IMR-90 (cell line): Measurements from ENCODE around the gene ARMH2. TPM values are rescaled to one million over a fixed set of nuclear protein-coding genes. Genes with fewer than 3 reads are reported as not detected.

Experiments
- ATAC-seq: fragments of 200-7000 bp; cut with Tn5 transposase; 2 replicates; pipeline ENCODE4 v1.9.1; 2020; ENCODE audit warnings: low read depth, mild to moderate bottlenecking, moderate library complexity
- BruUV-seq: library from RNA; stranded (reverse); fragments of 400-500 nt; replicated peaks from 2 replicates; lab custom pipeline; 2021; lab: Mats Ljungman, UMichigan
- CTCF ChIA-PET: fragments of 300-600 bp; formaldehyde crosslinking; extraction: SDS; loops from one replicate; lab custom pipeline; 2021; ENCODE audit warnings: antibody characterized with exemption; lab: Yijun Ruan, JAX
- POLR2A ChIA-PET: fragments of 300-600 bp; sonication (Branson Sonifier 250); formaldehyde crosslinking; loops from one replicate; lab custom pipeline; 2022; ENCODE audit warnings: antibody characterized with exemption; ENCODE audit not compliant: unreplicated experiment; lab: Charles Lee
- DNase-seq: peaks from one replicate; pipeline ENCODE4 v3.0.0; 2013
- H2AFZ ChIP-seq: replicated peaks from 2 replicates; pipeline ENCODE3; 2013; ENCODE audit warnings: low read length, mild to moderate bottlenecking; ENCODE audit not compliant: poor library complexity
- H2AK5ac ChIP-seq: 2 replicates; pipeline ENCODE4 v1.6.1; 2013; ENCODE audit warnings: low read depth, low read length, inconsistent platforms
- H2AK9ac ChIP-seq: replicated peaks from 2 replicates; pipeline ENCODE3; 2013; ENCODE audit warnings: mild to moderate bottlenecking, low read depth, low read length, moderate library complexity; ENCODE audit not compliant: poor library complexity
- H2BK120ac ChIP-seq: 2 replicates; pipeline ENCODE4 v1.6.1; 2013; ENCODE audit warnings: low read depth, low read length, inconsistent platforms
- H2BK15ac ChIP-seq: 3 replicates; pipeline ENCODE4 v1.6.1; 2013; ENCODE audit warnings: low read depth, low read length, inconsistent platforms
- H2BK20ac ChIP-seq: 2 replicates; pipeline ENCODE4 v1.6.1; 2013; ENCODE audit warnings: low read depth, mild to moderate bottlenecking, inconsistent platforms, low read length, moderate library complexity
- H2BK5ac ChIP-seq: 2 replicates; pipeline ENCODE4 v1.6.1; 2013; ENCODE audit warnings: mild to moderate bottlenecking, low read depth, low read length, inconsistent platforms; ENCODE audit not compliant: poor library complexity, severe bottlenecking
- H3K14ac ChIP-seq: replicated peaks from 2 replicates; pipeline ENCODE4 v1.6.1; 2013; ENCODE audit warnings: low read depth, low read length, inconsistent platforms
- H3K18ac ChIP-seq: 2 replicates; pipeline ENCODE4 v1.6.1; 2013; ENCODE audit warnings: low read depth, low read length, control low read depth
- H3K23ac ChIP-seq: 2 replicates; pipeline ENCODE4 v1.6.1; 2013; ENCODE audit warnings: low read depth, low read length, inconsistent platforms
- H3K27ac ChIP-seq: 2 replicates; pipeline ENCODE4 v1.5.1; 2013; ENCODE audit warnings: mild to moderate bottlenecking, control low read depth, low read length; ENCODE audit not compliant: insufficient read depth
- H3K27me3 ChIP-seq: 2 replicates; pipeline ENCODE4 v1.6.1; 2013; ENCODE audit warnings: low read length; ENCODE audit not compliant: control insufficient read depth, insufficient read depth
- H3K36me3 ChIP-seq: 2 replicates; pipeline ENCODE4 v1.6.1; 2013; ENCODE audit warnings: low read length, mixed read lengths; ENCODE audit not compliant: control insufficient read depth, insufficient read depth
- H3K4ac ChIP-seq: 2 replicates; pipeline ENCODE4 v1.6.1; 2013; ENCODE audit warnings: low read depth, low read length, inconsistent platforms
- H3K4me1 ChIP-seq: 2 replicates; pipeline ENCODE4 v1.6.1; 2013; ENCODE audit warnings: low read length, mixed read lengths; ENCODE audit not compliant: control insufficient read depth, insufficient read depth
- H3K4me2 ChIP-seq: 2 replicates; pipeline ENCODE4 v1.6.1; 2013; ENCODE audit warnings: low read depth, mild to moderate bottlenecking, control low read depth, low read length, moderate library complexity
- H3K4me3 ChIP-seq: 2 replicates; pipeline ENCODE4 v1.5.1; 2013; ENCODE audit warnings: low read depth, mild to moderate bottlenecking, control low read depth, low read length, moderate library complexity; ENCODE audit not compliant: insufficient read depth
- H3K56ac ChIP-seq: 2 replicates; pipeline ENCODE4 v1.6.1; 2013; ENCODE audit warnings: low read length, inconsistent platforms; ENCODE audit not compliant: insufficient read depth; ENCODE audit errors: extremely low read depth
- H3K79me1 ChIP-seq, 2 experiments: 2 replicates each; pipeline ENCODE4 v1.6.1; 2013; ENCODE audit warnings: low read length in 2 of 2, inconsistent platforms in 1 of 2, low read depth in 1 of 2
- H3K9ac ChIP-seq: 2 replicates; pipeline ENCODE4 v1.6.1; 2013; ENCODE audit warnings: low read depth, low read length, control low read depth
- H3K9me1 ChIP-seq: 2 replicates; pipeline ENCODE4 v1.6.1; 2013; ENCODE audit warnings: low read length, inconsistent platforms; ENCODE audit not compliant: insufficient read depth
- H3K9me3 ChIP-seq: 2 replicates; pipeline ENCODE4 v1.6.1; 2013; ENCODE audit warnings: low read length; ENCODE audit not compliant: control insufficient read depth, insufficient read depth
- H4K20me1 ChIP-seq: 2 replicates; pipeline ENCODE4 v1.6.1; 2013; ENCODE audit warnings: low read length, inconsistent platforms; ENCODE audit not compliant: insufficient read depth
- H4K5ac ChIP-seq: 2 replicates; pipeline ENCODE4 v1.6.1; 2013; ENCODE audit warnings: mild to moderate bottlenecking, low read depth, low read length, control low read depth
- H4K8ac ChIP-seq, 2 experiments: 2 replicates each; pipeline ENCODE4 v1.6.1; 2013; ENCODE audit warnings: low read depth in 2 of 2, low read length in 2 of 2, control low read depth in 1 of 2, inconsistent platforms in 1 of 2
- H4K91ac ChIP-seq: 2 replicates; pipeline ENCODE4 v1.6.1; 2013; ENCODE audit warnings: low read depth, low read length, inconsistent platforms; ENCODE audit not compliant: insufficient read depth
- BHLHE40 ChIP-seq: fragments of 150-350 bp; IDR thresholded peaks from 2 replicates; pipeline ENCODE4 v1.6.1; 2016; ENCODE audit warnings: mild to moderate bottlenecking, low read depth, low read length
- CEBPB ChIP-seq: IDR thresholded peaks from 2 replicates; pipeline ENCODE4 v1.6.1; 2012; ENCODE audit warnings: low read depth, low read length, improper control_type of control experiment
- CHD1 ChIP-seq: IDR thresholded peaks from 2 replicates; pipeline ENCODE4 v1.6.1; 2012; ENCODE audit warnings: low read depth, low read length, improper control_type of control experiment
- CTCF ChIP-seq: conservative IDR thresholded peaks from 2 replicates; pipeline ENCODE4 v1.5.1; 2012; ENCODE audit warnings: mild to moderate bottlenecking, low read depth, low read length, improper control_type of control experiment
- ELK1 ChIP-seq: fragments of 150-350 bp; IDR thresholded peaks from 2 replicates; pipeline ENCODE4 v1.6.1; 2016; ENCODE audit warnings: low read depth, mild to moderate bottlenecking, low read length, moderate library complexity, borderline replicate concordance
- FOS ChIP-seq: fragments of 150-350 bp; IDR thresholded peaks from 2 replicates; pipeline ENCODE4 v1.6.1; 2016; ENCODE audit warnings: low read depth, low read length
- MAFK ChIP-seq: IDR thresholded peaks from 2 replicates; pipeline ENCODE4 v1.6.1; 2012; ENCODE audit warnings: low read depth, low read length, improper control_type of control experiment
- MAZ ChIP-seq: IDR thresholded peaks from 2 replicates; pipeline ENCODE4 v1.6.1; 2012; ENCODE audit warnings: low read depth, mild to moderate bottlenecking, low read length, improper control_type of control experiment, moderate library complexity, borderline replicate concordance
- MXI1 ChIP-seq: IDR thresholded peaks from 2 replicates; pipeline ENCODE4 v1.6.1; 2012; ENCODE audit warnings: low read depth, mild to moderate bottlenecking, low read length, moderate library complexity, borderline replicate concordance
- NFE2L2 ChIP-seq: fragments of 150-350 bp; IDR thresholded peaks from 2 replicates; pipeline ENCODE4 v1.6.1; 2016; ENCODE audit warnings: low read depth, mild to moderate bottlenecking, low read length
- RAD21 ChIP-seq: IDR thresholded peaks from 2 replicates; pipeline ENCODE4 v1.6.1; 2012; ENCODE audit warnings: low read length, improper control_type of control experiment
- RCOR1 ChIP-seq: IDR thresholded peaks from 2 replicates; pipeline ENCODE4 v1.6.1; 2012; ENCODE audit warnings: mild to moderate bottlenecking, low read length, improper control_type of control experiment; ENCODE audit not compliant: insufficient replicate concordance
- RFX5 ChIP-seq: IDR thresholded peaks from 2 replicates; pipeline ENCODE4 v1.8.0; 2012; ENCODE audit warnings: low read depth, mild to moderate bottlenecking, low read length, moderate library complexity
- SMC3 ChIP-seq: fragments of 150-350 bp; IDR thresholded peaks from 2 replicates; pipeline ENCODE4 v1.6.1; 2016; ENCODE audit warnings: low read depth, mild to moderate bottlenecking, antibody characterized with exemption, low read length, moderate library complexity
- USF2 ChIP-seq: fragments of 150-350 bp; IDR thresholded peaks from 2 replicates; pipeline ENCODE4 v1.6.1; 2017; ENCODE audit warnings: mild to moderate bottlenecking, antibody characterized with exemption, low read length, low read depth
- WGBS, 2 experiments: methylation state at CpG; one replicate each; pipeline versions ENCODE4 v1.1.5 to v1.1.7; 2013; ENCODE audit warnings: missing lambda C conversion rate in 2 of 2; ENCODE audit not compliant: insufficient read length in 1 of 2; ENCODE audit errors: extremely low coverage in 2 of 2; 5-methylcytosine and 5-hydroxymethylcytosine counted together
- dilution Hi-C: fragments of 300-500 bp; cut with HindIII; formaldehyde crosslinking; loops from one replicate; pipeline ENCODE4 v1.14.3; 2018; ENCODE audit warnings: low sequenced_read_pairs; ENCODE audit not compliant: unreplicated experiment
- in situ Hi-C: fragments of 300-500 bp; cut with MboI; formaldehyde crosslinking; loops from 3 replicates; pipeline ENCODE4 v1.14.3; 2019; ENCODE audit warnings: low sequenced_read_pairs, inconsistent platforms, mixed read lengths
- intact Hi-C: fragments of 100-400 bp; cut with micrococcal nuclease; formaldehyde crosslinking; loops from 2 replicates; pipeline ENCODE4 v1.10.0; 2022
- polyA plus RNA-seq, 3 experiments: library from polyadenylated mRNA; depleted of rRNA; stranded (reverse); fragments of >200 nt; gene quantifications; 2 replicates each; pipeline ENCODE4 v1.2.3, GENCODE V29; 2012; ENCODE audit warnings: low replicate concordance in 1 of 3
- total RNA-seq: library from RNA; depleted of rRNA; stranded (reverse); fragments of >200 nt; gene quantifications from 2 replicates; pipeline ENCODE4 v1.2.3, GENCODE V29; 2012

The ARMH2 gene
- total and polyA plus RNA-seq, 2 of the 4 experiments (the other 2 are of a cell fraction), result not detected

GRCh38 chr6:24761193-24761835 lies 37.4 kb downstream of the ARMH2 start:
- CTCF ChIA-PET, result interaction anchor here (0.8 kb wide), 1 partner anchor 23 kb away, joined by 3 read pairs; no protein-coding TSS in a partner anchor
- TF ChIP-seq MXI1, result no peak
- no peak for TF ChIP-seq RFX5
- TF ChIP-seq ELK1, result no peak
- TF ChIP-seq USF2, result no peak
- no peak for TF ChIP-seq NFE2L2
- TF ChIP-seq SMC3, result no peak
- TF ChIP-seq CTCF, result no peak
- no peak for TF ChIP-seq FOS
- TF ChIP-seq RCOR1, result no peak
- TF ChIP-seq MAZ, result no peak
- TF ChIP-seq MAFK, result no peak
- TF ChIP-seq CHD1, result no peak
- no peak for TF ChIP-seq BHLHE40
- no peak for TF ChIP-seq CEBPB
- no peak for TF ChIP-seq RAD21

More at GRCh38 chr6:24761193-24761835, 37.4 kb downstream of the ARMH2 start:
- in situ Hi-C loops, result loop anchor here (5.0 kb wide), 1 partner anchor 179 kb away; no protein-coding TSS in a partner anchor
- ATAC-seq (peak; percentile 66; the same call in 1 of the 2 replicates), DNase-seq (no peak)
- Histone ChIP-seq H3K27ac (no peak overlapping the region), H2BK15ac (no peak overlapping the region), H4K8ac (no peak overlapping the region), H2AK9ac (no peak overlapping the region), H3K9me1 (no peaks in the 10 kb centered on the region; the same call in 1 of the 2 replicates), H3K18ac (no peak overlapping the region), H4K20me1 (no peaks in the 10 kb centered on the region), H3K9ac (no peak overlapping the region), H4K5ac (no peak overlapping the region), H3K4ac (no peak overlapping the region), H2AFZ (peak overlapping the region; percentile 63), H3K79me1 (no peaks in the 10 kb centered on the region), H2BK120ac (no peak overlapping the region), H3K27me3 (no peaks in the 10 kb centered on the region), H2BK20ac (no peak overlapping the region), H3K36me3 (no peaks in the 10 kb centered on the region), H3K14ac (no peak overlapping the region), H3K4me2 (no peak overlapping the region), H2BK5ac (no peak overlapping the region), H2AK5ac (no peak overlapping the region), H4K91ac (no peak overlapping the region), H3K9me3 (no peaks in the 10 kb centered on the region), H3K56ac (no peak overlapping the region), H3K4me3 (no peak overlapping the region), H3K23ac (no peak overlapping the region), H3K4me1 (no peaks in the 10 kb centered on the region; the same call in 1 of the 2 replicates)
- POLR2A ChIA-PET, result no interaction called here
- BruUV-seq, result no TSS peak
- dilution Hi-C loops, result no loop called here
- intact Hi-C loops, result loop anchor here (10.0 kb wide), 1 partner anchor 477 kb away; no protein-coding TSS in a partner anchor
- WGBS, 2 experiments, result 88% methylated on average over 9 of the region's 17 CpGs; no CpG with 5 or more reads in 1 of the 2 experiments
